Forelimb muscle (tissue), 1 donor: ENCODE results near the gene ICA1. TPM values are rescaled to one million over a fixed set of nuclear protein-coding genes. Genes with fewer than 3 reads are reported as not detected.
"Not testable (repeated sequence)": the region's sequence is repeated elsewhere in the genome, so short reads cannot be mapped to it uniquely, and the experiment has no call there.

ENCODE experiments used
- DNase-seq: peaks from one replicate; pipeline ENCODE4 v3.0.0-alpha.2; 2013; ENCODE audit warnings: low read depth
- polyA plus RNA-seq: library from polyadenylated mRNA; unstranded; fragments of 120-200 nt; gene quantifications from one replicate; pipeline ENCODE4 v1.2.1, GENCODE V29; 2013; ENCODE audit not compliant: insufficient read length

ICA1 gene
- 4.6 TPM for polyA plus RNA-seq

GRCh38 chr7:8261711-8262695 lies at the start of gene ICA1:
TSS of gene ICA1 (minus strand) at chr7:8262167. CDS start at chr7:8235926, 26,241 bp downstream.
- no peak for DNase-seq

- DNase-seq: no peak
Observed at GRCh38 chr7:8310876-8311275, 48.9 kb upstream of the ICA1 start.

GRCh38 chr7:8305625-8306388 lies 43.8 kb upstream of the ICA1 start:
- DNase-seq: no peak

- no peak for DNase-seq
Observed at GRCh38 chr7:8305104-8305503, 43.1 kb upstream of the ICA1 start.

GRCh38 chr7:8303904-8304528 lies 42.0 kb upstream of the ICA1 start:
- DNase-seq: no peak

- DNase-seq: not testable (repeated sequence)
Observed at GRCh38 chr7:8297023-8297422, 35.1 kb upstream of the ICA1 start.

GRCh38 chr7:8296362-8296659 lies 34.3 kb upstream of the ICA1 start:
- no peak for DNase-seq

- peak; percentile 54 for DNase-seq
Observed at GRCh38 chr7:8295638-8296361, 33.8 kb upstream of the ICA1 start.

GRCh38 chr7:8291397-8292141 lies 29.6 kb upstream of the ICA1 start:
- no peak for DNase-seq

- no peak for DNase-seq
Observed at GRCh38 chr7:8290645-8291308, 28.8 kb upstream of the ICA1 start.

- DNase-seq: no peak
Observed at GRCh38 chr7:8286118-8286517, 24.2 kb upstream of the ICA1 start.

GRCh38 chr7:8285155-8285554 lies 23.2 kb upstream of the ICA1 start:
- no peak for DNase-seq

- DNase-seq: no peak
Observed at GRCh38 chr7:8284606-8285005, 22.6 kb upstream of the ICA1 start.

- DNase-seq: no peak
Observed at GRCh38 chr7:8283968-8284367, 22.0 kb upstream of the ICA1 start.

- DNase-seq: no peak
Observed at GRCh38 chr7:8282871-8283270, 20.9 kb upstream of the ICA1 start.

GRCh38 chr7:8282162-8282561 lies 20.2 kb upstream of the ICA1 start:
- DNase-seq: no peak

GRCh38 chr7:8278183-8278582 lies 16.2 kb upstream of the ICA1 start:
- DNase-seq: no peak

GRCh38 chr7:8277394-8277982 lies 15.5 kb upstream of the ICA1 start:
- DNase-seq: no peak

- no peak for DNase-seq
Observed at GRCh38 chr7:8274589-8274988, 12.6 kb upstream of the ICA1 start.

- DNase-seq: no peak
Observed at GRCh38 chr7:8271960-8272359, 10.0 kb upstream of the ICA1 start.
